ENCODE results near the gene DENND5B.

DNA sequence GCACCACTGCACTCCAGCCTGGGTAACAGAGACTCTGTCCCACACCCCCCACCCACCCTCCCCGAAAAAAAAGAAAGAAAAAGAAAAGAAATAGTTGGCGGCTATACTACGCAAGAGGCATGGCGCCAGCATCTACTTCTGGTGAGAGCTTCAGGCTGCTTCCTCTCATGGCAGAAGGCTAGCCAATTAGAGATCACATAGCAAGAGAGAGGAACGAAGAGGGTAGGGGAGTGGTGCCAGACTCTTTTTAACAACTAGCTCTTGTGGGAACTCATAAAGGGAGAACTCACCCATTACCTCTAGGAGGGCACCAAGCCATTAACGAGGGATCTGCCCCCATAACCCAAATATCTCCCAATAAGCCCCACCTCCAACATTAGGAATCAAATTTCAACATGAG, 6.2 kb downstream of the DENND5B start:
- TF ChIP-seq, protein P1, sequence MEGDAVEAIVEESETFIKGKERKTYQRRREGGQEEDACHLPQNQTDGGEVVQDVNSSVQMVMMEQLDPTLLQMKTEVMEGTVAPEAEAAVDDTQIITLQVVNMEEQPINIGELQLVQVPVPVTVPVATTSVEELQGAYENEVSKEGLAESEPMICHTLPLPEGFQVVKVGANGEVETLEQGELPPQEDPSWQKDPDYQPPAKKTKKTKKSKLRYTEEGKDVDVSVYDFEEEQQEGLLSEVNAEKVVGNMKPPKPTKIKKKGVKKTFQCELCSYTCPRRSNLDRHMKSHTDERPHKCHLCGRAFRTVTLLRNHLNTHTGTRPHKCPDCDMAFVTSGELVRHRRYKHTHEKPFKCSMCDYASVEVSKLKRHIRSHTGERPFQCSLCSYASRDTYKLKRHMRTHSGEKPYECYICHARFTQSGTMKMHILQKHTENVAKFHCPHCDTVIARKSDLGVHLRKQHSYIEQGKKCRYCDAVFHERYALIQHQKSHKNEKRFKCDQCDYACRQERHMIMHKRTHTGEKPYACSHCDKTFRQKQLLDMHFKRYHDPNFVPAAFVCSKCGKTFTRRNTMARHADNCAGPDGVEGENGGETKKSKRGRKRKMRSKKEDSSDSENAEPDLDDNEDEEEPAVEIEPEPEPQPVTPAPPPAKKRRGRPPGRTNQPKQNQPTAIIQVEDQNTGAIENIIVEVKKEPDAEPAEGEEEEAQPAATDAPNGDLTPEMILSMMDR (IDR thresholded peaks at IDR 0.05 in 2 of 3, conservative IDR thresholded peaks at IDR 0.05 in 1 of 3; ENCODE audit: control insufficient read depth in 2 of 3, extremely low read depth in 1 of 3, insufficient read depth in 1 of 3, low read depth in 3 of 3, low read length in 3 of 3): no peak
- no peak for TF ChIP-seq POLR2A (IDR thresholded peaks at IDR 0.05; ENCODE audit: low read depth, low read length)
- TF ChIP-seq IRF4 (IDR thresholded peaks at IDR 0.05; ENCODE audit: low read depth, low read length): no peak

All from GM12878 (cell line).